GM21423 (cell line): Measurements from ENCODE around the gene ASAP3.

Source experiments
- ATAC-seq: cut with Tn5 transposase; IDR thresholded peaks from one replicate; pipeline ENCODE4 v1.9.1; 2021; ENCODE audit warnings: mild to moderate bottlenecking, moderate library complexity; ENCODE audit not compliant: unreplicated experiment

ASAP3 gene

DNA sequence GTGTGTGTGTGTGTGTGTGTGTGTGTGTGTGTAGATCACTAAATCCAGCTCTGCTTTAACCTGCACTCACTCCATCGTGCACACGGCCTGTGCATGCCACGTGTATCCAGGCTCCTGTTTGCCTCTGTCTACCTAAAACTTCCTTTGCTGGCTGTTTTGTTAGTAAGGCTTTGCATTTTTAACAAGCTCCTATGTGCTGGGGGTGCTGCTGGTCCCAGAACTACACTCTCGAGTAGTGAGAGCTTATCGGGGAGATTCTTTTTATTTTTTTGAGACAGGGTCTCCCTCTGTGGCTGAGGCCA, 58.8 kb downstream of the ASAP3 start:
- no peak for ATAC-seq

DNA sequence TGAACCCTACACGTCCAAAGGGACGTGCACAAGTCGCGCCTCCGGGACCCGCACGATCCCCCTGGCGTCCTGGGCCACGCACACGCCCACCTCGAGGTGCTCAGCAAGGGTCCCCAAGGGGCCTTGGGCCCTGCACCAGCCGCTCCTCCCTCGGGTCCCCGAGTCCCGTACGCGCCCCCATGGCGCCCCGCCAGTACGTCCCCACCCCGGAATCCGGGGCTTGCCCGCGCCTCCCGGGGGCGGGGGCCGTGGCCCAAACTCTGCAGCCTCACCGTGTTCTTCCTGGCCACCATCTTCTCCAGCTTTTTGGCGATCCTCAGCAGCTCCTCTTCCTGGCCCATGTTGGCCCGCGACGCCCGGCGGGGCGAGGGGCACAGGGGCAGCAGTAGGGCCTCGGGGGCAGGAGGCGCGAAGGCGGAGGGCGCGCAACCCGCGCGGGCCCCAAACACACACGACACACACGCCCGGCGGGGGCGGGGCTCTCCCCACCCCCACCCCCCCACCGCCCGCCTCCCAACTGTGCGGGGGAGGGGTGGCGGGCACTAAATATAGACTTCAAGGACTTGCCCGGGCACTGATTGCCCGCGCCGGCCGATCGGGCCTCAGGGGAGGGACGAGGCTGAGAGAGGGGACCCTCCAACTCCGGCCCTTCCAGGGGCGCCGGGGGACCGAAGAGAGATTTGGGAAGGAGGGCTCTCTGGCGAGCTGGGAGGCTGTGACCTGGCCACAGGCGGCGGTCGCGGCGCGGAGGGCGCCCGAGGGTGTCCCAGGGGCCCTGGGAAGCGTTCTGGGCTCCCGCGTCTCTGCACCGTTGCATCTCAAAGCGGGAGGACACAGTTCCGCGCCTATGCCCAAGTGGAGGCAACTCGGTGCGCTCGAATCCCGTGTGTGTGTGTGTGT, 59.4 kb downstream of the ASAP3 start, which contains the start of gene TCEA3:
Gene TCEA3, minus strand, starts transcription at position 456 of the 900 bp plus-strand sequence. Its CDS starts 115 bp downstream, at position 341.
- no peak for ATAC-seq

DNA sequence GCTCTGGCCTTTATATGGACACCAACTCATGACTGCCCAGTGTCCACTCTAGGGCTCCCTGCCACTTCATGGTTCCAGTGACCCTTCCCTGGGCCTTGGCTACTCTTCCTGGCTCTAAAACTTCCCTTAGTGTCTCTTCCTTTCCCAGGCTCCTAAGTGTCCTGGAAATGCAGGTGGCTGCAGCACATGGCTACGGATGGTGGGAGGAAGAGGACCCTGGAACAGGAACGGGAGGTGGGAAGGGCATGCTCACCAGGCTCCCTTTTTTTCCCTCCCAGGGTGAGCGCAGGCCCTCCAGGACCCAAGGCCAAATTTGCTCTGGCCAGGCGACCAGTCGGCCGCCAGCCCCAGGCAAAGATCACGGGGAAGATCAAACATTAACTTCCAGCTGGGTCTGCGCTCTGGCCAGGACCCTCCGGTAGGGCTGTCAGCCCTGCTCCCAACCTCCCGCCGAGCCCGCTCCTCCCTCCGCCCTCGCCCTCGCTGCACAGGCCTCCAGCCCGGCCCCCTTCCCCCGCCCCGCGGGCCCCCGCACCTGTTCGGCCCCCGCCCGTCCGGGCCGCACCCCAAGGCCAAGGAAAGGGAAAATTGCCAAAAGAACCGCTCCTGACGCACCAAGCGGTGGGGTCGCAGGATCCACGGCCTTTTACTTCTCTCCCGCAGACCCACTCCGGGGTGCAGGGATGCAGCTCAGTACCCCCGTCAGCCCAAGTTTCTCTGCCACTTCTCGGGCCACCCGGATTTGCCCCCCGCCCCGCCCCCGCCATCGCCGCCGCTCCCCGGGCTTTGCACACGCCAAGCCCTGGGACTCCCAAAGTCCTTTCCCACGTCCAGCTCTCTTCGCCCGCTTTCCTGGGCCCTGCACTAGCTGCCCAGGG, 60.3 kb downstream of the ASAP3 start:
- ATAC-seq: no peak

DNA sequence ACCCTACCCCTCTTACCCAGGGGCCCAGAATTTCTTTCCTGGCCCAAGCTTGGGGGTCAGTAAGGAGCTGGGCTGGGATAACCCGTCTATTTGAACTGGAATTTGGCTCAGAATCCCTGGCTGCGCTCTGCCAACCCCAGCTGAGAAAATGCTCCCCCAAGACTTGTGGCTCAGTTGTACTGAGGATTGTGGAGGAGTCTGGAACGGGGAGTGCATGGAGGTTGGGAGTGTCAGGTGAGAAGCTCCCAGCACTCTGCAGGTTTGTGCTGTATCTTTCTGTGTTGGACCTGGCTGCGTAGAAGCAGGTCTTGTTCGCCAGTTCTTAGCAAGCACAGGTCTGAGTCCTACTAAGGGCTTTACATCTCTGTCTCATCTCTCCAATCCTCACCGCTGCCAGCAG, 61.0 kb downstream of the ASAP3 start:
- ATAC-seq: no peak

DNA sequence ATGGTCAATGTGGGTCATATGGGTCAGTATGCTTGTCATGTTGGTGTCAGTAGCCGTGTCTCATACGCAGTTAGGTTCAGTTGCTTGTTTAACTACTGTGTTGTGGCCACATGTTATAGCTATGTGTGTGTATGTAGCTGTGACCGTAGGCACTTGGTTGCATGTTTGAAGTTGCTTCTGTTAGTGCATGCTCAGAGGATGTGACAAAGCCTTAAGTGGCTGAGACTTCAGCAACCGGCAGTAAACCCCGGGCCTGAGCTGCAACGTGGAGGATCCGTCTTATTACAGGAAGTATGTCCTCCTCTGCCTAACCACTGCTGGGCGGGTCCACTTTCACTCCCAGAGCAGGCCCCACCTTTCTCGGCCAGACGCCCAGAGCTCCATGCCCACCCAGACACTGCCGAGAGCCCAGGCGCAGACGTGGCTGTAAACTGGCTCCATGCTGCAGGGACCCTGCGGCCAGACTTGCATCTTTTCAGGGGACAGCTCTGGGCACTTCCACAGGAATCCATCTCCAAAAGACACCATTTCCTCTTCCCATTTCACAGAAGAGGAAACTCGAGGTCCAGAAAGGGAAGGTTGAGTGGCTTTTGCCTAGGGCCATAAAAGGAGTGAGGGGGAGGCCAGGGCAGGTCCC, 61.6 kb downstream of the ASAP3 start:
- ATAC-seq: no peak

DNA sequence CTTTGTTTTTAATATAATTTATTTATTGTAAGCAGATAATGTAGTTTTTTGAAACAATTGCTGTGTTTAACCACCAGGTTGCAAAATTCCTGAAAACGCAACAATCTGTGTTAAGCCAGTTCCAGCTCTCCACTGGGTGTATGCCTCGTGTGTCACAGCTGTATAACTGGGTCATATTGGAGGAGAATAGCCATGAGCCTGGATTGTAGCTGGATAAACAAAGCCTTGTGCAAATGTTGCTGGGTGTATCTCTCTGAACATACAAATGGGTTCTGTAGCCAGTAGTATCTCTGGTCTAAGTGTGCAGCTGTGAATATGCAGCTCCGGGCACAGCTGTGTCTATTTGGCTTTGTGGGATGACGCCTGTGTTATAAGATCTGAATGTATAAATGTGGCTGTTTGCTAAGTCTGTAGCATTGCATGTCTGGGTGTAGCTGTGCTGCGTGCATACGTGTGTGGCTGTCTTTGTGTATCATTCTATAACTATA, 62.2 kb downstream of the ASAP3 start:
- no peak for ATAC-seq

DNA sequence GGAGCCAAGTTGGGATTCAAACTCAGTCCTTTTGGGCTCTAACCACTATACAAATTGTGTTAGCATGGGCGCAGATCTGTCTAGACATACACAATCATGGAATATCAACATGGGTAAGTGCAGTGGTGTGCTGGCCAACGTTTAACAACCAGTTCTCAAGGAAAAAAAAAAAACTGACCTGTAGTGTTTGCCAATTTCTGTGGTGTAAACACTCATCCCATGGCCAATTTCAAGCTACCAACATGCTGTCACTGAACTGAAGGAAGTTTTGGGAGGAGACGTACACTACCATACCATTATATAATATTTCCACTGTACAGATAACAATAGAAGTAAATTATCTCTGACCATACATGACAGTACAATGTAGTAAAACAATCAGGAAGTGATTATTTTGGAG, 62.6 kb downstream of the ASAP3 start:
- ATAC-seq: no peak

DNA sequence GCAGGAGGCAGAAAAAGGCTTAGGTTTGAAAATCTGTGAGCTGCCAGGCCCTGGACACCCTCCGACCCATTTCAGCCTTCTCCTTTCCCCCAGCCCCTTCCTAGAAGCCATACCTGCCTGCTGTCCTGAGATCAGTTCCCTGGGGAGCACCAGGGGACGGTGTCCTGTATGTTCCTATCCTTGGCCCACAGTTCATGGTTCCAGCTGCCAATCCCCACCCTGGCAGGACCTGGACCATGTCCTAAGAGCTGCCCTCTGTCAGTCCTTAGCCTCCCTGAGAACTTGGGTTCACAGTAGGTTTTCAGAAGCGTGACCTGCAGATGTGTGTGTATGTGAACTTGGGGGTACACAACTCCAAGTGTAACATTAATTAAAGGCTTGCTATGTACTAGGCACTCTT, 63.2 kb downstream of the ASAP3 start:
- ATAC-seq: no peak

DNA sequence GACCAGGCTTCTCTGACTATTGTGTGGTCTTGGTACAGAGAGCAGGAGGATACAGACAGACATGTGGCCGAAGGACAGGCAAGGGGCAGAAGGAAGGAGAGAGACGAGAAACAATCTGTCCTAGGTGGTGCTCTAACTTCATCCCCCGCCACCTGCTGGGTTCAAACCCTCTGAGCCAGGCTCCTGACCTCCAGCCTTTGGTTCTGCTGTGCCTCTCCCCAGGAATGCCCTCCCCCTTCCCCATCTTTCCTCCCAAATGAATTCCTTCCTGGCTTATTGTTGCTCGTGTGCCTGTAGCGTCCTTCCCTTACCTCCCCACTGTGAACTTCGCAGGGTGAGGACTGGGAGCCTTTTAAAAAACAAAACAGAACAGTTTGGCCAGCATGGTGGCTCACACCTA, 64.8 kb downstream of the ASAP3 start:
- no peak for ATAC-seq

DNA sequence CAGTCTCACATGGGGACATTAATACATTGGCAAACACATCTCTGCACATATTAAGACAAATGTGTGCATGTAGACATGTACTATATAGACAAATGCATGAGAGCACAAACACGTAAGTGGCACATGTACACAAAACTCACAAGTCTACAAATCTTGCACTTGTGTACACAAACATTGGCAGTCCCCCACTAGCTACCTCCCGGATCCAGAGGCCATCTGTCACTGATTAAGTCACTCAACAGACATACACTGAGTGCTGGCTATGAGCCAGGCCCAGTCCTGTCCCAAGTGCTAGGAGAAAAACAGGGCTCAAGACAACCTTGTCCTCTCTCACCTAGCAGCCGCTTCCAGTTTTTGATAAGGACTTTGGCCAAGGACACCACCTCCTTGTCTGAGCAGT, 66.4 kb downstream of the ASAP3 start:
- no peak for ATAC-seq

DNA sequence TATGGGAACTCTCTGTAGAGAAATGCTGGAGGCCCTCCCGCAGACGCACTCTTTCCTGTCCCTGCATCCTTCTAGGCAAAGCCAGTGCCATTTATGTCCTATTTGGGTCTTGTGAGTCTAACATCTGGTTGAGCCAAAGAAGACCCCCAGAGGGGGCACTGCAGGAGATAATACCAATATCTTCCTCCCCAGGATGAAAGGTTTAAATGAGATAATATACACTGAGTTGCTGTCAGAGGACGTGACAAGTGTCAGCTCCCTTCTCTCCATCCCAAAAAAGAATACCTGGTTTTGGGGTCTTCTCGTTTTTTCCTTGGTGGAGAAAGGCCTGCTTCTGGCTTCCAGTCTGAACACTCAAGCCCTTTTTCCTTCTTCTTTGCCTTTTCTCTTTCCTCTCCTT, 67.0 kb downstream of the ASAP3 start:
- no peak for ATAC-seq

DNA sequence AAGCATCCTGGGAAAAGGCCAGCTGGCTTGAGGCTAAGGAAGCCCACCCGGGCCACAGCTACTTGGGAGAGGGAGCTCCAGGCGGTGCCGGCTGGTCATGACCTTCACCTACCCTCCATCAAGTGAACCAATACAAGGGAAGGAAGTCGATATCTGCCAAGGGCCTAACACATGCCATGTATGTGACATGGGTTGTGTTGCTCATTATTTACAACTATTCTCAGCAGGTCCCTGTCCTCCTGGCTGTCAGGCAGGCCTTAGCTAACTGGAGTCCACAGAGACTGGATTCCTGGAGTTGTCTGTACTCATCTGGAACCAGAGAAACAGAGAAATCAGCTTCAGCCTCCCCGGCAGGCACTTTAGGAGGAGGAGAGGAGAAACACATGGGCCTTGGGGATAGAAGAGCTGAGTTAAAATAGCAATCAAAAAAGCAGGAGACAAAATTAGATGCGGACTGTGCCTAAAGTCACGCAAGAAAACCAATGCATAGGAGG, 75.1 kb downstream of the ASAP3 start:
- ATAC-seq: no peak

DNA sequence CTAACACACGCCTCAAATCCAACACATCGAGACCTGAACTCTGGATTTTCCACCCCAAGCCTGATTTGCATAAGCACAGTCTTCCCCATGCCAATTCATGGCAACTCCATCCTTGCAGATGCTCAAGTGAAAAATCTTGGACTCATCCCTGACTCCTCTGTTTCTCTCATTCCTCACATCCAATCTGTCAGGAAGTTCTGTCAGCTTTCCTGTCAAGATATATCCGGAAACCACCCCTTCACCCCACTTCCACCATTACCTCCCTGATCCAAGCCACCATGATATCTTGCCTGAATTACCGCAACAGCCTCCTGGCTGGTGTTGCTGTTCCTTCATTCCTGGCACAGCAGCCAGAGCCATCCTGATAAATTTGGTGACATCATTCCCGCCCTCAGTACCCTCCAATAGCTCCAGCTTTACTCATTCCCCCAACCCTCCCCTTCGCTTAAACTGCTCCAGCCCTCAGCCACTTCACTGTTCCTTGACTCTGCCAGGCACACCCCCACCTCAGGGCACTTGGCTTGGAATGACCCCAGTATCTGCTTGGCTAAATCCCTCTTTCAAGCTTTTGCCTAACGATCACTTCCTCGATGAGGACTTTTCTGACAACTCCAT, 76.9 kb downstream of the ASAP3 start:
- ATAC-seq: no peak

DNA sequence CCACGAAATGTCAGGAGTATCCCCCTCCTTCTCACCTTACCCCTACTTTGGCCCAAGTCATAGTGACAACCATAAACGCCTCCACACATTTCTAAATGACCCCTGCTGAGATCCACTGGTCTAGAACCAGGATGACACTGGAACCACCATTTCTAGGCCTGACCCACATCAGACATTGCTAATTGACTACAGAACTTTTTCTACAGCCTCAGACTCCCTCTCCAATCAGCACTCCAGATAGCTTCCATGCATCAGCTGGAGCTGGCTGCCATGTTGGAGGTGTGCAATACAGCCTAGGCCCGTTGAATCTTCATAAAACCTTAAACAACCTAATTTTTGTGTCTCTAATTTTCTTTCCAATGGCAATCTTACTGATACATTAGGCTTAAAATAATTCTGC, 78.0 kb downstream of the ASAP3 start:
- ATAC-seq: no peak

DNA sequence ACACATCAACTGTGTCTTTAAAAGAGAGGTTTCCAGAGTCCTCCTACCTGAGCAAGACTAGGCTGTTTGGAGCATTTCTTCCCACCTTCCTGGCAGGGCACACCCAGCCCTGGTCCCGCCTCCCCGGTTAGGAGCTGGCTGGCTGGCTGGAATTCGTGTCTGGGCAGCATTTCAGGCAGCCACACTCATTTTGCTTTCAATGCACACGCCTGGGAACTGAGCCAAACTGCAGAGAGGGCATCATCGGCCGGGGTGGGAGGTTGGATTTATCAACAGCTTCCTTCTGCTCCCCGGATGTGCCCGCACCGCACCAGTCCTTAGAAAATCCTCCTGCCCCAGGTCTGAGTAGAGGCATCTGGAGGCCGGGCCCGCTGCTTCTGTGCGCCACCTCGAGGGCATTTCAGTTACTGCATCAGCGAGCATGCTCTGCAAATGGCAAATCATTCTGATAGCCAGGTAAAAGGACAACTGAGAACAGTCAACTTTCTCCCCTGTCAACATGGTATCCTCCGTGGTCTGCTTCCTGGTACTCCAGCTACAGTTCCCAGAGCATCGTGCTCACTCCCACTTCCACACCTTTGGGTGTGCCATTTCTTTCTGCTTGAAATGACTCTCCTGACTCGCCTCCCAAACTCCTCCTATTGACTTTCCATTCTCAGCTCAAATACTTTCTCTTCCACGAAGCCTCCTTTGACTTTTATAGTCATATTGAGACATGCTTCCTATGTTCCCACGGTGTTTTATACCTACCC, 80.1 kb downstream of the ASAP3 start:
- ATAC-seq: no peak

DNA sequence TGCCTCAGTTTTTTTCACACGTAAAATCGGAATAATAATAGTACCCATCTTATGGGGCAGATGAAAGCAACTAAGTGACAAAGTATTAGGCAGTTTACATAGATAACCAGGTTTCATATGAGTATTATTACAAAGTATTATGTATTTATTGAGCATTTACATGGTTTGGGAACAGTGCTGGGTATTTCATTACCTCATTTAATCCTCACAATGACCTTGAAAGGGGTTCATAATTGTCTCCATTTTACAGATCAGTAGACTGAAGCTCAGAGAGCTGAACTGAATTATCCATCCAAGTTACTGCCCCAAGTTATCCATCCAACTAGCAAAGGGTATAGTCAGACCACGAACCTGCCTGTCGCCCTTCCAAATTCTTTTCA, 80.6 kb downstream of the ASAP3 start:
- ATAC-seq: no peak

DNA sequence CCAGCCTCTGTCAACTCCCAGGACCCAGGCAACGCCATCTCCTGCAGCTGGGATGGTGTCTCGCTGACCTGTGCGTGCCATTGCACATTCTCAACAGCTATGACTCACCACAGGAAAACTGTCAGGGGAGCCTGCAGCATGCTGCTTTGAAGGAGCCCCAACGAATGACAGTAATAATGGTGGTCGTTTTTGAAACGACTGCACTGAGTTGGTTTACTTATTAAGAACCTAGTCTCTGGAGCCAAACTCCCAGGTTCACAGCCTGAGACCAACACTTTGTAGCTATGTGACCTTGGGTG, 81.0 kb downstream of the ASAP3 start:
- no peak for ATAC-seq

DNA sequence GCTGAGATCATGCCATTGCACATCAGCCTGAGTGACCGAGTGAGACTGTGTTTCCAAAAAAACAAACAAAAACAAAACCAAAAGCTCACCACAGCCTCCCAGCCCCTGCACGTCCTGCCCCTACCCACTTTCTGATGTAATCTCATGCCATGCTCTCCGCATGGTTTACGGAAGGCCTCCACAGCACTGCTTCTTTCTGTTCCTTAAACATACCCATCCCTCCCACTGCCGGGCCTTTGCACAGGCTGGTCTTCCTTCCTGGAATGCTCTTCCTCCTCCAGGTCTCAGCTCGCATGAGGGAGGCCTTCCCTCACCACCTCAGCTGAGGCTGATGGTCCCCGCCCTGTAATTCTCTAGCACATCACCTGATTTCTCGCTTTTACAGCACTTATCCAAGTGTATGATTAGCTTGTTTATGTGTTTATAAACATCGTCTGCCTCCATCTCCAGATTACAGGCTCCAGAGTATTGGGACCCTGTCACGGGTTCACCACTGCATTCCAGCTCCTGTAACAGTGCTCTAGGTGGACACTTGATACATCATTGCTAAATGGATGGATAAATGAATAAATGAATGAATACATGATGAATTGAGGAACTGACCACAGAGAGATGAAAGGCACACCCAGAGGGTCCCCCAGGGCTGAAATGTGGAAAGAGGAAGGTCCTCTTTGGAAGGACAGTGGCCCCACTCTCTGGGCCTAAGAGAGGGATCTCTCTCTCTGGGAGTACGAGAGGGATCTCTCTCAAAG, 81.5 kb downstream of the ASAP3 start:
- ATAC-seq: no peak

DNA sequence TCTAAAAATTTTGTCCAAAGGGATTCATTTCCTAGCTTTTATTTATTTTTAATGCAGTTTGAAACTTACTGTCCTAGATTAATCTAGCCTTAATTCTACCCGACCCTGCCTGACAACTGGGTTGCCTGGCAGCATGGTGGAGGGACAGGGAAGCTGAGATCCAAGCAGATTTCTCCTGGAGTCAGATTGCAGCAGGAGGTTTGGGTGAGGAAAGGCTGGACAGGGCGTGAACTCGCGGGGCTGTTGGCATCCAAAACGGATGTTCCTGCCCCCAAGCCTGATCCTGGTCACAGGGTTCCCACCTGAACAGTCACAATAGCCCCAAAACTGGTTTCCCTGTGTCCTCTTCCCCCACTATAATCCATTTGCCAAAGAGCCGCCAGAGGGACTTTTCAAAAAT, 82.7 kb downstream of the ASAP3 start:
- ATAC-seq: no peak
